Tibial nerve (tissue), 4 donors: ENCODE data around the gene MMADHC.
A peak's percentile ranks its signal among the peaks of the same experiment; 100 is the strongest.

ENCODE experiments used
- CTCF ChIP-seq, 5 experiments: fragments of 200-600 bp in 3 of 5; fragments of 450-650 bp in 2 of 5; sonication (generic) in 3 of 5; IDR thresholded peaks; one replicate each; pipeline ENCODE4 v1.5.1; 2016 to 2019; ENCODE audit warnings: antibody characterized with exemption in 5 of 5, mild to moderate bottlenecking in 3 of 5, moderate library complexity in 2 of 5
- EP300 ChIP-seq, 2 donors: sonication (generic); formaldehyde crosslinking; IDR thresholded peaks; one replicate each; pipeline ENCODE4 v1.6.1; 2017; ENCODE audit warnings: antibody characterized with exemption in 2 of 2, mild to moderate bottlenecking in 1 of 2
- POLR2A ChIP-seq, 2 donors: fragments of 450-650 bp; IDR thresholded peaks; one replicate each; pipeline ENCODE4 v1.6.1; 2017; ENCODE audit warnings: antibody characterized with exemption in 2 of 2, mild to moderate bottlenecking in 2 of 2, moderate library complexity in 2 of 2

- TF ChIP-seq POLR2A (IDR thresholded peaks at IDR 0.05) (no peak), CTCF (IDR thresholded peaks at IDR 0.05) (peak; percentile 71 to 87 (median 85)), EP300 (IDR thresholded peaks at IDR 0.05) (peak in 1 of 2 donors; percentile 52)
Measured at GRCh38 chr2:149597668-149598326, 10.2 kb upstream of the MMADHC start.
